Heart right ventricle (tissue), 16 donors: Measurements from ENCODE around the gene SLC35F1. TPM values are rescaled to one million over a fixed set of nuclear protein-coding genes. Genes with fewer than 3 reads are reported as not detected.
A peak's percentile ranks its signal among the peaks of the same experiment; 100 is the strongest.
"Not testable (repeated sequence)": the region's sequence is repeated elsewhere in the genome, so short reads cannot be mapped to it uniquely, and the experiment has no call there.

ENCODE experiments used
- ATAC-seq, 8 donors: fragments of 200-7000 bp; cut with Tn5 transposase; one replicate each; pipeline ENCODE4 v1.9.1; 2020; ENCODE audit warnings: mild to moderate bottlenecking in 8 of 8, moderate library complexity in 8 of 8, moderate number of reproducible peaks in 1 of 8
- DNase-seq, 2 donors: peaks; one replicate each; pipeline ENCODE4 v3.0.0-alpha.2; 2020
- H3K27ac ChIP-seq, 10 donors: fragments of 200-600 bp; sonication (generic) in 2 of 10; one replicate each; pipeline versions ENCODE4 v1.5.0 to v1.8.0; 2020 to 2022; ENCODE audit warnings: mild to moderate bottlenecking in 3 of 10
- H3K27me3 ChIP-seq, 7 donors: fragments of 200-600 bp; one replicate each; pipeline ENCODE4 v1.8.0; 2021 to 2022; ENCODE audit warnings: mild to moderate bottlenecking in 2 of 7
- H3K36me3 ChIP-seq, 9 donors: fragments of 200-600 bp; sonication (generic) in 1 of 9; one replicate each; pipeline versions ENCODE4 v1.5.0 to v1.8.0; 2020 to 2022; ENCODE audit warnings: mild to moderate bottlenecking in 2 of 9
- H3K4me1 ChIP-seq, 9 donors: fragments of 200-600 bp; sonication (generic) in 1 of 9; one replicate each; pipeline versions ENCODE4 v1.5.0 to v1.8.0; 2020 to 2022; ENCODE audit warnings: mild to moderate bottlenecking in 4 of 9
- H3K4me3 ChIP-seq, 10 donors: fragments of 200-600 bp; sonication (generic) in 2 of 10; one replicate each; pipeline versions ENCODE4 v1.5.0 to v1.8.0; 2020 to 2022; ENCODE audit warnings: mild to moderate bottlenecking in 7 of 10, moderate library complexity in 2 of 10
- H3K9me3 ChIP-seq, 11 donors: fragments of 200-600 bp in 10 of 11; sonication (generic) in 2 of 11; one replicate each; pipeline versions ENCODE4 v1.5.0 to v1.8.0; 2013 to 2022; ENCODE audit warnings: mild to moderate bottlenecking in 2 of 11, control low read depth in 1 of 11, moderate library complexity in 1 of 11
- WGBS, 2 donors: extraction: QIAGEN DNeasy Blood & Tissue Kit; methylation state at CpG; one replicate each; pipeline ENCODE4 v1.1.7; 2013; ENCODE audit warnings: inconsistent platforms in 1 of 2; 5-methylcytosine and 5-hydroxymethylcytosine counted together
- intact Hi-C, 10 donors: fragments of 100-400 bp; cut with DNase I; formaldehyde crosslinking; loops; one replicate each; pipeline versions ENCODE4 v1.11.1 to v1.14.2; 2022
- long read RNA-seq, 3 donors: library from polyadenylated mRNA; unstranded; transcript quantifications; one replicate each; pipeline ENCODE4 v2.0.0, GENCODE V29; 2020 to 2021
- polyA plus RNA-seq, 2 donors: library from polyadenylated mRNA; stranded (reverse); fragments of 200-250 nt; gene quantifications; one replicate each; pipeline ENCODE4 v1.2.3, GENCODE V29; 2013
- total RNA-seq, 10 donors: library from RNA; stranded (reverse); fragmentation: NEBNext Ultra II Directional in 3 of 10; extraction: Animal tissue kit (Norgen Biotek cat#: 25700) in 3 of 10; gene quantifications; one replicate each; pipeline versions ENCODE4 v1.2.1 to v1.2.4, GENCODE V29; 2021 to 2023
- TF ChIP-seq, protein P1 (sequence below), 9 donors: fragments of 200-600 bp; sonication (generic) in 2 of 9; IDR thresholded peaks; one replicate each; pipeline versions ENCODE4 v1.5.0 to v1.8.0; 2021 to 2022; ENCODE audit warnings: antibody characterized with exemption in 9 of 9, mild to moderate bottlenecking in 5 of 9, moderate library complexity in 1 of 9
- donor health status: Arrhythmogenic right ventricular cardiomyopathy.
- donor health status: ischemic (EF 13 %, LVEDD 7.1; RV severe dilation, severe dysfunction).
- donor health status: healthy with polysubstance abuse.
- donor health status: DM: no; HTN: yes; CAD: no.
- donor health status: DM: no; HTN: no; CAD: no.
- donor health status: ischemic (EF 25% LVEDD 6.9; RV normal size, moderate dysfunction).
- donor health status: ischemic (EF 25% LVEDD 5.7; RV mildly dilated, moderate dysfunction).
- donor health status: healthy.
- donor health status: DM: yes; HTN: yes; CAD: no.
- donor health status: Ischemic cardiomyopathy.
- donor health status: ischemic (EF 35%, LVEDD 5.7; RV mildly dilated, moderate dysfunction).
- donor health status: nonischemic (EF 11% LVEDD 7.7; RV severe dilation, severe dysfunction).
- donor health status: DM: yes; HTN: yes; CAD: no.
- donor health status: PGD.
- donor health status: ischemic (EF 29% LVEDD 5.4; RV normal size, mild dysfunction).
- donor health status: nonischemic (EF 23%, LVEDD 6.1; RV moderate dilation, normal function).

SLC35F1 gene
- total RNA-seq (10 to 100 TPM in 2 of 10 donors, 1 to 10 TPM in 8; 2.0 to 17.7 (median 6.9) TPM), polyA plus RNA-seq (1 to 10 TPM in 1 of 2 donors, under 1 TPM in 1; 0.75 to 5.2 TPM)
- long read RNA-seq, donor 1, partial matches to known transcripts = 5 of 18 reads
- long read RNA-seq, donor 1, other reads (novel, unspliced or antisense) = 13 of 18 reads
- long read RNA-seq, donor 2, partial matches to known transcripts = 16 of 20 reads
- long read RNA-seq, donor 2, other reads (novel, unspliced or antisense) = 4 of 20 reads
- long read RNA-seq, donor 3, partial matches to known transcripts = 14 of 16 reads
- long read RNA-seq, donor 3, other reads (novel, unspliced or antisense) = 2 of 16 reads

DNA sequence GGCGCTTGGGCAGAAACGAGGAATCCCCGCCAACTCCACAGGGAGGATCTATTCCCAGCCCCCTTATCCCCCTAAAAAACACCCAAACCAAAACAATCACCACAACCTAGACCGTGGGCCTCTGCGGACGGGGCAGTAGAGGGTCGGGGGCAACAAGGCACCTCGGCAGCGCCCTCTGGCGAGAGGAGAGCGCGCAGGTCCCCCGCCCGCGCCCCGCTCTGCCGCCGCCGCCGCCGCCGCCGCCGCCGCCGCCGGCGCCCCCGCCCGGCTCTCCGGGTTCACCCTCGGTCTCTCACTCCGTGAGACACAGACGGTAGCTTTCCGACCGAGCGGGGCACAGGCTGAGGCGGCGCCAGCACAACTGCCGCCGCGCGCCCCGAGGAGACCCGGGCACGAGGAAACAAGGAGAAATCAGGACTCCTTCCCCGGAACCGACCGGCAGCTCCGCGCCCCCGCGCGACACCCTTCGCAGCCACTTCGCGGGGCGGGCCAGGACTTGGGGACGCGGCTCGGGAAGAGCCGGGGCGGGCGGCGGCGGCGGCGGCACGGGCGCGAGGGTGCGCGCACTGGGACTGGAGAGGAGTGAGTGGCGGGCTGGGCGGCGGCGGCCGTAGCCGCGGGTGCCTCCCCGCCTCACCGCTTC lies at the start of gene SLC35F1:
Gene SLC35F1 (plus strand): TSS at position 307 of the 643 bp plus-strand sequence.
- Histone ChIP-seq H3K4me3 (peak within 1 kb of the TSS; percentile 25 to 67 (median 57)), H3K9me3 (no peaks in the 10 kb centered on the region), H3K27me3 (peaks cover 6 to 71% (median 50%) of the 10 kb centered on the region in 7 donors), H3K4me1 (peaks cover 0 to 18% (median 9%) of the 10 kb centered on the region in 9 donors), H3K36me3 (no peaks in the 10 kb centered on the region), H3K27ac (no peak within 1 kb of the TSS)
- DNase-seq (peak; percentile 16 to 19), ATAC-seq (peak; percentile 63 to 85 (median 71))
- 0% methylated on average over 69 to 82 of the region's 82 CpGs for WGBS, 2 donors
- intact Hi-C loops = loop anchor here in 1 of 10 donors (10.0 kb wide), 1 partner anchor 358 kb away; no protein-coding TSS in a partner anchor
- TF ChIP-seq, protein P1, sequence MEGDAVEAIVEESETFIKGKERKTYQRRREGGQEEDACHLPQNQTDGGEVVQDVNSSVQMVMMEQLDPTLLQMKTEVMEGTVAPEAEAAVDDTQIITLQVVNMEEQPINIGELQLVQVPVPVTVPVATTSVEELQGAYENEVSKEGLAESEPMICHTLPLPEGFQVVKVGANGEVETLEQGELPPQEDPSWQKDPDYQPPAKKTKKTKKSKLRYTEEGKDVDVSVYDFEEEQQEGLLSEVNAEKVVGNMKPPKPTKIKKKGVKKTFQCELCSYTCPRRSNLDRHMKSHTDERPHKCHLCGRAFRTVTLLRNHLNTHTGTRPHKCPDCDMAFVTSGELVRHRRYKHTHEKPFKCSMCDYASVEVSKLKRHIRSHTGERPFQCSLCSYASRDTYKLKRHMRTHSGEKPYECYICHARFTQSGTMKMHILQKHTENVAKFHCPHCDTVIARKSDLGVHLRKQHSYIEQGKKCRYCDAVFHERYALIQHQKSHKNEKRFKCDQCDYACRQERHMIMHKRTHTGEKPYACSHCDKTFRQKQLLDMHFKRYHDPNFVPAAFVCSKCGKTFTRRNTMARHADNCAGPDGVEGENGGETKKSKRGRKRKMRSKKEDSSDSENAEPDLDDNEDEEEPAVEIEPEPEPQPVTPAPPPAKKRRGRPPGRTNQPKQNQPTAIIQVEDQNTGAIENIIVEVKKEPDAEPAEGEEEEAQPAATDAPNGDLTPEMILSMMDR (IDR thresholded peaks at IDR 0.05) = peak in 8 of 9 donors; percentile 13 to 54 (median 41)

- H3K4me3 ChIP-seq, DNase-seq, H3K27me3 ChIP-seq, ATAC-seq, intact Hi-C loops, H3K4me1 ChIP-seq, H3K27ac ChIP-seq, H3K36me3 ChIP-seq: not testable (repeated sequence)
- 69 to 73% methylated on average over 2 of the region's 2 CpGs for WGBS, 2 donors
- H3K9me3 ChIP-seq = peaks cover 0 to 15% (median 3%) of the 10 kb centered on the region in 11 donors
Measured at GRCh38 chr6:117858601-117859000, 48.5 kb upstream of the SLC35F1 start.

- Histone ChIP-seq H3K27me3 (no peaks in the 10 kb centered on the region), H3K36me3 (no peaks in the 10 kb centered on the region), H3K4me3 (no peak overlapping the region), H3K4me1 (no peaks in the 10 kb centered on the region), H3K9me3 (peaks cover 0 to 11% (median 0%) of the 10 kb centered on the region in 11 donors), H3K27ac (no peak overlapping the region)
- 91 to 94% methylated on average over 3 of the region's 3 CpGs for whole genome bisulfite sequencing, 2 donors
- TF ChIP-seq, protein P1 (IDR thresholded peaks at IDR 0.05) = no peak
- no peak for ATAC-seq
- intact Hi-C loops = no loop called here
- no peak for DNase-seq
Measured at GRCh38 chr6:117861545-117861944, 45.5 kb upstream of the SLC35F1 start.

GRCh38 chr6:117866561-117866960 lies 40.5 kb upstream of the SLC35F1 start:
- H3K27me3 ChIP-seq = no peaks in the 10 kb centered on the region
- no peak overlapping the region for H3K27ac ChIP-seq
- DNase-seq (no peak), ATAC-seq (no peak)
- no peak overlapping the region for H3K4me3 ChIP-seq
- TF ChIP-seq, protein P1 (IDR thresholded peaks at IDR 0.05) = no peak
- no peaks in the 10 kb centered on the region for H3K4me1 ChIP-seq
- H3K36me3 ChIP-seq = no peaks in the 10 kb centered on the region
- intact Hi-C loops = no loop called here
- 47 to 53% methylated on average over 4 of the region's 4 CpGs for WGBS, 2 donors
- peaks cover 0 to 6% (median 0%) of the 10 kb centered on the region in 11 donors for H3K9me3 ChIP-seq
